ENCODE results near the gene IRAK4.
"Not testable (repeated sequence)": the region's sequence is repeated elsewhere in the genome, so short reads cannot be mapped to it uniquely, and the experiment has no call there.

The IRAK4 gene

DNA sequence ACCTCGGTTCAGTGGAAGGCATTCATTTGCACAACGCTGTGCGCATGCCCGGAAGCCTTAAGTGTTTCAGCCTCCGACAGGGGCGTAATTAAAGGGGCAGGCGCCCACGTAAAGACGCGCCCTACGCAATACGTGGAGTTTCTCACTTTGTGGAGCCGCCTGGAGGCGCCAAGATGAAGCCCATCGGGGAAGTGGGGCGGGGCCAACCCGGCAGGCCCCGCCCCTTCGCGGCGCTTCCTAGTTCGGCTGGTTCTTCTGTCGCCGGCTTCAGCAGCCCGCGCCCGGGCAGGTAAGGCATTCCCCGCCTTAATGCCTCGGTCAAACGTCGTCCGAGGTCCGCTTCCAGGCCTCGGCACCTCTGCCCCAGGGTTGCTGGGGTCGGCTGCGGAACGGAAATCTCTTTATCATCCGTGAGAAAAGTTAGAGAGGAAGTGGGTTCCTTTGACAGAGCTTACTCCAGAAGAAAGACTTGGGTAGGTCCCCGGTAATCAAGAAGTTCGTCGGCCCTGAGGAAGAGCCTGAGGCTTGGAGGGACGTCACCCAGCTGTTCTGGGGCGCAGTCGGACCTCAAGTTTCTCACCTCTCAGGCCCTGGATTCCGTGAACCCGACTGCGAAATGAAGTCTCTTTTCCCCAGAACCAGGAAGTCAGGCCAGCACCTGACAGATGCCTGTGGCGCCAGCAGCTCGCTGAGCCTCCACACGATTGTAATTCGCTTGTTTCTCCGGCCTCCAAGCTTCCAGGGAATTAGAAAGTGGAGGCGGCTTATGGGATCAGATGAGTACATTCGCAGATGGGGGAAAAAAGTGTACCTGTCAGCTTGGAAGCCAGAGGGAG, at the start of gene IRAK4, which contains the start of gene PUS7L:
Gene IRAK4 (plus strand): TSS at position 224 of the 836 bp plus-strand sequence. CDS start 9,161 bp downstream, outside the sequence.
Gene PUS7L (minus strand): TSS at position 63 of the 836 bp plus-strand sequence. CDS start 3,545 bp downstream, outside the sequence.
- DNase-seq, result peak; percentile 93

DNA sequence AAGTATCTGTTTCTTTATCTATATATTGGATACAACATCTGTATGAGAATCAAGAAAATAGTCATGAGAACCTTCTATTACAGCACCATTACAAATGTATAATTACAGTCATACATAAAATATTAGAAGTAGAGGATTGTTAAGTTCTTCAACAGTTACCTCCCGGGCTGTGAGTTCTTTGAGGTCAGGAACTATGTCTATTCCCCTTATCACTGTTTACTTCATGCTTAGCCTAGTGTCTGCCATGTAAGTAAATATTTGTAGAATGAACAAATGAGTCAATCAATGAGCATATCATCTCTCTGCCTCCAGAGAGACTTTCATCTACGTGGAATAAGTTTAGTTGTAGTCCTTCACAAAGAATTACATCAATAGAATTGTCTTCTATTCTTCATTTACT, 47.4 kb upstream of the IRAK4 start:
- no peak for DNase-seq

DNA sequence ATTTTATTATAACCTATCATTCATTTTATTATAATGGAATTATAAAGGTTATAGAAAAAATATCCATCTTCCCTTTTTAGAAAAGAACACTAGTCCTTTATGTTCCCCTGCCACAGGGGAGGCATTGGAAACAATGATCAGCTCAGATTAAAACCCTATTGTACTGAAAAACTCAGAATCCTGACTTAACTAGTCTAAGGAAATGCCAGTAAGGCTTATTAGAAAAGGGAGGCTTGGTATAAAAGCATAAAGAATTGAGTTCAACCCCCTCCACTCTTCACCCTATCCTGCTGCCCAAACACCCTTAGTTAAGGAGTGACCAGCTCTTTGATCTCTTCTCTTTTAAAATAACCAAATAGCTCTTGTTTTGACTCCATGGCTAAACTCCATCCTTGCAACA, 36.1 kb upstream of the IRAK4 start:
- no peak for DNase-seq

DNA sequence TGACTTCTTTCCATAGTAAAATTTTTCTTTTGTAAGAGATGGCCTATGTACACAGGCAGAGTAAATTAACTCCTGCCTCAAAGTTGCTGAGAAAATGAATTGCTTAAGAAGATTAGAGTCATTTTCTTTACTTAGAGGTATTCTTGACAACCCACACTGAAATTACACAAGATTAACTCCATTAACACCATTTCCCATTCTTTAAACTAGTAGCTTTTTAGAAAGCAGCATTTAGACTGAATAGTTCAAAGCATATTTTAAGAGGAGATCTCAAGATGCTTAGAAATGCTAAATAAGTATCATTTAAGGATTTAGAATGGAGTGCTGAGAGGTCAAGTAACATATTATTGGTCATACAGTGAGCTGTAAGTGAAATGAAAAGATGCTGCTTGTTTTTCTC, 35.6 kb upstream of the IRAK4 start:
- DNase-seq, result no peak

DNA sequence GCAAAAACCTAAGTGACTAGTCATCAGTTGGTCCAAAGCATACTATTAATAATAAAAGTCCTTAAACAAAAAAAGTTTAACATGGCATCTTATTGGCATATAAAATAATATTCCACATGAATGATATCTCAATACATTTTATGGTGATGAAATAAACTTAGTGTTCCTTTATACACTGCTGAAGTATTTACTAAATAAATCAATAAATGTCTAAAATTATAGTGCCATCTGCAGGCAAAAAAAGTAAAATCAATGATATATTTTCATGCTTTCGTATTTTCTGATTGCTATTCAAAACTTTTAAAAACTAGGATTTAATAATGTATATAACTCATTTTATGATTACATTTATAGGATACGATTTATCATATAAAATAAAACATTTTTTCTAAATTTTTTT, 30.6 kb upstream of the IRAK4 start:
- no peak for DNase-seq

DNA sequence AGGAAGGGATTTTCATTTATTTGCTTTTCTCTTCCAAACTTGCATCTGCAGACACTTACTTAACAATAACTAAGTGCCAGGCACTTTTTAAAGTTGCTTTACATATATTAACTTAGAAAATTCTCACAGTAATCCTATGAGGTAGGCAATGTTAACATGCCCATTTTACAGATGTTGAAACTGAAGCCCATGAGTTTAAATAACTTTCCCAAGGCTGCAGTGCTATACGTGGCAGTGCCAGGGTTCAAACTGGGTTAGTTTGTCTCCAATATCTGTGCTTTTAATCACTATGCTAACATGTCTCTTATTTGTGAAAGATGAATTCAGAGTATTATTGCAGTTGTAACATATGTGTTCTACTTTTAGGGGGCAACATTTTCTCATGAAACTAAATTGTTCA, 30.1 kb upstream of the IRAK4 start:
- no peak for DNase-seq

DNA sequence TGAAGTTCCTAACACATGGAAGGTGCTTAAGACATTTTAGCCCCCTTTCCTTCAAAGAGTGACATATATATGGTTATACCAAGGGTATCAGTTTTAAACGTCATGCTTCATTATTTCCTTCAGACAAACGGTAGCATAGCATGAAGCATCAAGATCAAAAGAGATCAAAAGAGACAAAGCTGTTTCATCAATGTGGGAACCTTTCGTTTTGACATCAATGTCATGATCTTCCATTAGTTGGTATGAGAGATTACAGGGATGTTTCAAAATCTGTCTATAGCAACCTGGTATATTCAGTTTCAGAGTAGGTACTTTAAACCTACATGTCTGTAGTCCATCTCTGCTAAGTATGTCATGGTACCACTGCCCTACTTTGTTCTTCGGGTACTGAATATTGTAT, 28.5 kb upstream of the IRAK4 start:
- DNase-seq, result no peak

DNA sequence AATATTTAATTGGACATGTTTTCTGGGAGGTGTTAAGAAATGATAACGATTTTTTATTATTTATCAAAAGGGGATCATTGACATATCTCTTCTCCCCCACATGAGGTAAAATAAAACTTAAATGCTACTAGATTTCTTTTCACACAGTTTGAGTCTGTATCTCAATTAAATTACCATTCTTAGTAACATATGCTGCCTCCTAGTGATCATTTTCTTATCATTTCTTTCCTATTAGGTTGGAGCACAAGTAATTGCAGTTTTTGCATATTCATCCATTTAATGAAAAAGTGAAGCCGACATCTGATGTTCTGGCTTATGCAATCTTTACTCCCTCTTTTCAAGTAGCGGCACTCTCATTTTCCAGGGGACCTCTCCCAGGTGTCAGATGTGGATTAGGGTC, 25.1 kb upstream of the IRAK4 start:
- DNase-seq, result no peak

DNA sequence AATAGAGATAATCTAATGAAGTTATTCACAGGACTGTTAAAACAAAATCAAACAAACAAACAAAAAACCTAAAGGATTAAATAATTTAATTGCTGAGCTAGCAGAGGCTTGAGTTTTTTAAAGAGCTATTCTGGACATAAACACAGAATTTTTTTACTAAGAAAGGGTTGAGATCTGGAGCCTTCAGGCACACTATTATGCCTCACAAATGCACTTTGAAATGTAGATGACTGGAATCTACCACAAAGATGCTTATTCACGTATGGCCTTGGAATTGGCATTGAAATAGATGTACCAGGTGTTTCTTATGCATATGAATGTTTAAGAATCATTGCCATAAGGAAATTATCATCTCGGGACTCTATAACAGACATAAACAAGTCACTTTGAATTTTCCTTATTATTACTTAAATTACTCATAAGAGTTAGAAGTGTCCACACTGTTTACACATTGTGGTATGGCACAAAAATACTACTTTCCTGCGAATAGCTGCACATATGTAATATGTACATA, 21.8 kb upstream of the IRAK4 start:
- DNase-seq, result no peak

DNA sequence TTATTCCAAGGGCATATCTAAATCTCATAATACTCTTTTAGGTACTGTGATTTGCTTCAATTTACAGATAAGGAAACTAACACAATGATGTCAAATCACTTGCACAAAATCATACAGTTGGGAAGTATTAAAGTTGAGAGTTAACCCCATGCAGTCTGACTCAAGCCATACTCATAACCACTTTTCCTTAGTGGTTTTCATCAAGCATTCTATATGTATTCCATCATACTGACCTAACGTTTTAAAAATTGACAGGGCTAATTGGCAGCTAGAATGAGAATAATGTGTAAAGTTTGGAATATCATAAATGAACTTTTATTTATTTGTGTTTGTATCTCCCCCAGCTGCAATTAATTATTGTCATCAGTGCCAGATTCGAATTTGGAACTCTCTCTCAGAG, 21.1 kb upstream of the IRAK4 start:
- no peak for DNase-seq

DNA sequence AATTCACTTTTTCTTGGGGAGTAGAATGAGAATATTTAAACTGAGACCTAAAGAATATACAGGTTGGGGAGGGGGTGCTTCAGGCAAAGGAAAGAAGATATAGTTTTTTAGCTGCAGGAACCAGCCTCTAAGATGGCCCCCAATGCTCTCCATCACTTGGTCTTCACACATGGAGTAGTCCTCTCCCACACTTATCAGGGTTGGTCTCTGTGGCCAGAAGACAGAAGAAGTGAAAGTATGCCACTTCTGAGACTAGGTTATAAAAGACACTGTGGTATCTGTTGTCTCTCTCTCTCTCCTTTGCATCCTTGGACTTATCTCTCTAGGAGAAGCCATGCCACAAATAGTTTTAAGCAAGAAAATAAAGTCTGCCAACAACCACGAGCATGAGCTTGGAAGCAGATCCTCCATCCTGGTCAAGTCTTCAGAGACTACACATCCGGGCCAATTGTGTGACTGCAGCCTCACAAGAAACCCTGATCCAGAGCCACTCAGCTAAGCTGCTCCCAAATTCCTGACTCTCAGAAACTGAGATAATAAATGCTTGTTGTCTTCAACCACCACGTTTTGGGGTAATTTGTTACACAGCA, 18.1 kb upstream of the IRAK4 start:
- no peak for DNase-seq

DNA sequence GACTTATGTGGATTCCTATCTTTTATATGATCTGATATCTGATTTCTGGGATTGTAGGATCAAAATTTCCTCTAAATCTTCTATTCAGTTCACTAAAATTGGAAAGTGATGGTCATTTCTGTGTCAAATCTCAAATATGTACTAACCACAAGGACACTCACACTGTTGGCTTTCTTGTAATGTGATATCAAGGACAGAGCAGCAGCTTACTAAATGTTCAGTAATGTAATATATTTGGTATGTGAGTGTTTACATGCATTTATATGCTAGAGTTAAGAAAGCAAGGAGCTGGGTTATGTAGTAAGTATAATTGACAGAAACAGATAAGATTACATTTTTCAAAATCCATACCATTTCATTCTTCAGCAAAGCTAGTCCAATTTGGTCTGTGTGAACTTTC, 16.6 kb upstream of the IRAK4 start:
- no peak for DNase-seq

DNA sequence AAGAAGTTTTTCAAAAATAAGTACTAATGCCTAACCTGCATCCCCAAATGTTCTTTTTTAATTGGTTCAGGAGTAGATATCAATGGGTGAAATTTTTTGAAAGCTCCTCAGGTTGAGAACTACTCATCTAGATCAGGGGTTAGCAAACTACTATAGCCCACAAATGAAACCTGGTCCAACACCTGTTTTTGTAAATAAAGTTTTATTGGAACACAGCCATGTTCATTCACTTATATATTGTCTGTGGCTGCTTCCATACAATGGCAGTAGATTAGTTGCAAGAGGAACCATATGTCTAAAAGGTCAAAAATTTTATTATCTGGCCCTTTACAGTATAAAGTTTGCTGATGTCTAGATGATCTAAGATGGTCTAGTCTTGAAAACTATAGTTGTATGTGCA, 13.9 kb upstream of the IRAK4 start:
- DNase-seq, result no peak

DNA sequence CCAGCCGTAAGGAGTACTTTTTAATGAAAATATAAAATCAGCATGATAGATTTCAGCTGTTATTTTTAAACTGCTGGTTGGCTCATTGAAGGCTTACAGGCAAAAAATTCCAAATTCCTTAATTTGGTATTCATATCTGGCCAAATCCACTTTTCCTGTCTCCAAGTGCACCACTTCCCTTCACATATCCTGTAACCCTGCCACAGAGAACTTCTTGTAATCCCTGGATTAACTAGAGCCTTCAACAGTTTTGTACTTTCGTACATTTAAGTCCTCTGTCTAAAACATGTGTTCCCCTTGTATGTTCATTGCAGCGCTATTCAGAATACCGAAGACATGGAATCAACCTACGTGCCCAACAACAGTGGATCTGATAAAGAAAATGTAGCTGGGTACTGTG, 9.7 kb upstream of the IRAK4 start:
- DNase-seq, result no peak

DNA sequence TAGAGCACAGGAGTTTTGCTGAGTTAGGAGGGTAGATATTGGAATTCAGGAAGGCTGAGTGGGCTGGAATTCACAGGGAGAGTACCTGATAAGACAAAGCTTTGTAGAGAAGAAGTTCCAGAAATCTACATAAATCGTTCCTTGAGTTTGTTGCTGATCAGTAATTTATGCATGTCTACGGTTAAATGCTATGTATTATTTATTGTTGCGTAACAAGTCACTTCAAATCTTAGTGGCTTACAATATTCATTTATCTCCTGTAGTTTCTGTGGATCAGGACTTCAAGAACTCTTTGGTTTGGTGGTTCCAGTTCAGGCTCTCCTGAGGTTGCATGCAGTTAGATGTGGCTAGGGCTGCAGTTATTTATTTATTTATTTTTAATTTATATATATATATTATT, 7.9 kb upstream of the IRAK4 start:
- DNase-seq, result no peak

DNA sequence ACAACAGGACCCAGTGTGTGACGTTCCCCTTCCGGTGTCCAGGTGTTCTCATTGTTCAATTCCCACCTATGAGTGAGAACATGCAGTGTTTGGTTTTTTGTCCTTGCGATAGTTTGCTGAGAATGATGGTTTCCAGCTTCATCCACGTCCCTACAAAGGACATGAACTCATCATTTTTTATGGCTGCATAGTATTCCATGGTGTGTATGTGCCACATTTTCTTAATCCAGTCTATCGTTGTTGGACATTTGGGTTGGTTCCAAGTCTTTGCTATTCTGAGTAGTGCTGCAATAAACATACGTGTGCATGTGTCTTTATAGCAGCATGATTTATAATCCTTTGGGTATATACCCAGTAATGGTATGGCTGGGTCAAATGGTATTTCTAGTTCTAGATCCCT, 7.4 kb upstream of the IRAK4 start:
- not testable (repeated sequence) for DNase-seq

DNA sequence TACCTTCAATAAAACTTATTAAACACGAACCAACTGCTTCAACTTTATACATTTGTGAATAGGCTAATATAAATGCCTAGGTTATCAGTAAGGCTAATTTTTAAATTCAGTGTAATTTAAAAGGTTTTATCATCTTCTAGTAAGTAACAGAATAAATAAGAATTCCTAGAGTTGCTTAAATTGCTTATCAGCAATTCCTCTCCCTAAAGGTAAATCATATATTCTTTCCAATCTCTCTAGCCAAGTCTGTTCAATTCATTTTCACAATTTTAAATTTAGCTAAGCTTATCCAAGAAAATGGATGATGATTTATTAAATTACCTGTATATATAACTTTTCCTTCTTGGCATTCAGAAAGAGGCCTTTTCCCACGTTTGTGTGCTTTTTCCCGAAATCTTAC, 4.7 kb upstream of the IRAK4 start:
- no peak for DNase-seq

DNA sequence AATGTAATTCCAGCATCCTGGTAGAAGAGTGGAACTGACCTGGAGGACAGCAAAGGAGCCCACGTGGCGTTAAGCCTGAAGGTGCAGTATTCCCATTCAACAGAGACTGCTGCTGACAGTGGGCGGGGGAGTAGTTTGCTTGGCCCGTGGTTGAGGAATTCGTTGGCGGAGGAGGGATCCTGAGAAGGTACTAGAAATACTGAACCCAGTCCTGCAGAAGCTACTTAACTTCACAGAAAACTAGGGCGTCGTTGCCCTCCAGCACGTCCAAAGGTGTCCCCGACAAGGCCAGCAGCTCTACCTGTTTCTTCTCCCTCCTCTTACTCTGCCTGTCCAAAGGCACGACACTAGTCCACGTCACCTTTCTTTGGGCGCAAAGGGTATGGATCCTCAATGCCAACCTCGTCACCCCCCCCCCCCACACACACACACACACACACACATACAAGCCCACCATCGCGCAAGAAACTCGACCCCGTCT, 464 bp upstream of the IRAK4 start:
- no peak for DNase-seq

DNA sequence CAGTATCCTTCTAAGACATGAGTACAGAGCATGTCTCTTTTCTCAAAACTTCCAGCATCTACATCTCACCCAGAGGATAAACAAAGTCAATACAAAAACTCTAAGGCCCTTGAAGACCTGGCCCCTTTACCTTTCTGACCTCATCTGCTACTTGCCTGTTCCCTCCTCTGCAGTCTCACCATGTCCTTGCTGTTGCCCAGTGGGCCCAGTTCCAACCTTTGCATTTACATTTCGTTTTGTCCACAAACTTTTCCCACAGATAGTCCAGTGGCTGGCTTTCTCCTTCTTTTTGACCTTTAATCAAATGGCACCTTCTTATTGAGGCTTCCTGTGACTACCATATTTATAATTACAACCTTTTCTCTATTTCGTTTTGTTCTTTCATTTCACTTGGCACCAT, 1.6 kb downstream of the IRAK4 start:
- DNase-seq, result no peak

DNA sequence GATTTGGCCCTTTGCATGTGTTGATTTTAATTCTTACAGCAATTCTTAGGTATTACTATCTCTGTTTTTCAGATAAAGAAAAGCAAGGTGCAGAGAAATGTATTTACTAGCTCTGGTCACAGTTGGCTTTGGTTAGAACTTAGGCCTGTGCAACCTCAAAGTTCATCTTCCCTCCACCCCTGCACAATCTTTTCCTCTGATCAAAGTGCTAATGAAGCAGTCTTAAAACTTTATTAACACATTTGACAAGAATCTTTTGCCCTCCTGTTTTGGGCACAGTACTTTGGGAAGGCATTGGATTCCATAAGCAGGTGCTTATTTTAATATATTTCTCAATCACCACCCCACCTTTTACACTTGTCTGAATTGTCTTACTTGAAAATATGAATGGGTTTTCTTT, 2.7 kb downstream of the IRAK4 start:
- no peak for DNase-seq

DNA sequence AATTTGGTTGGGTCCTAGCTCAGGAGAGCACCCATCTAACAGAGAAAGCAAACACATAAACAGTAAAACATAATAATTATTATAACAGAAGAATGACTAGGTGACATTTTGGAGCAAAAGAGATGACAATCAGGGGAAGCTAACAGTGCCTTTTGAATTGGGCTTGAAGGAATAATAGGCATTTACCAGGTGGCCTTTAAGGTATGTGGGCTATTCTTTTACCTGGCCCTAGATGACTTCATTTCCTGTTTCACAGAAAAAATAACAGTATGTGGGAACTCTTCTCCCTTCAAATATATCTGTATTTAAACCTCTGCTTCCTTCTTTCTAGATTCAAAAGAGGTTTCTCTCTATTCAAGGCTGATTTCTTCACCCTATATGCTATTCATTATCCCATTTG, 3.8 kb downstream of the IRAK4 start:
- DNase-seq, result no peak

DNA sequence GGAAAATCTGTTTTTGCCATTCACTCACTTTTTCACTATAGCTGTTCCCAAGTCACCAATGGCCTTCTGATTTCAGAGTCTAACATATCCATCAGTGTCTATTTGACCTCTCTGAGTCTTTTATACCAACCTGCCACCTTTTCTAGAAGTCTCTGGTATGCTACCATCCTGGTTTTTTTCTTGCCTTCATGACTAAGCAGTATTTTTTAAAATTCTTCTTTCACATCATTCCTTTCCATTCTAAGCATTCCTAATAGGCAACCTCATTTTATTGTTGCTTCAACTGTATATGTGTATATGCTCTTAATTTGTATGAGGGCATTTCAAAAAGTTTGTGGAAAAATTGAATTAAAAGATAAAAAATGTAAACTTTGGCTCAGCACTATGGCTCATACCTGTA, 5.0 kb downstream of the IRAK4 start:
- DNase-seq, result no peak

DNA sequence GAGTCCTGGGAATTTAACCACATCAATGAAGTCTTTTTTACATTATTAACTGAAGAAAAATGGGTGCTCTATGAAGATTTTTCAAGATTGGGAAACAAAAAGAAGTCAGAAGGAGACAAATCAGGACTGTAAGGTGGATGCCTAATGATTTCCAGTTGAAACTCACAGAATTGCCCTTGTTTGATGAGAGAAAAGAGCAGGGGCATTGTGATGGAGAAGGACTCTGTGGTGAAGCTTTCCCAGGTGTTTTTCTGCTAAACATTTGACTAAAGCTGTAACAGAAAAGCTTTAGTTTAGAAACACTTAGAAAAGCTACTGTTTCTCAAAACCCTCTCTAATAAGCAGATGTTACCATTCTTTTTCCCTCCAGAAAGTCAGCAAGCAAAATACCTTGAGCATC, 5.8 kb downstream of the IRAK4 start:
- no peak for DNase-seq

DNA sequence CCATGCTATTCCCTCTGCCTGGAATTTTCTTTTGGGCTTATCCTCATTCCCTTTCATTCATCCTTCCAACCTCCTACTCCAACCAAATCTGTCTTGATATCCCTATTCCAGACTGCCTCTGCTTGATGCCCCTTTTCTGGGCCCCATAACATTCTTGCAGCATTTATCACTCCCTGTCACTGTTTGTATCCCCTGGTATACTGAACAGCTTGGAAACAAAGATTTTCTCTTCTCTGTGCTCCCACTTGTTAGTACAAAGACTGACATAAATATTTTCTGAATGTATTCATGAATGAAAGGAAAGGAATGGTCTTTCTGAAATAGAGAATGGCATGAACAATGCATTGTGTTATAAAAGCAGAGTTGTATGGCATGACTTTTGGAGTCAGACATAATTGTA, 7.5 kb downstream of the IRAK4 start:
- no peak for DNase-seq
